Suprapubic skin (tissue), 4 donors: ENCODE results near the gene FCAR.

ENCODE experiments used
- EP300 ChIP-seq: sonication (generic); formaldehyde crosslinking; IDR thresholded peaks from one replicate; pipeline ENCODE4 v1.6.1; 2017; ENCODE audit warnings: antibody characterized with exemption
- POLR2A ChIP-seq, 2 donors: fragments of 450-650 bp; IDR thresholded peaks; one replicate each; pipeline ENCODE4 v1.6.1; 2017; ENCODE audit warnings: antibody characterized with exemption in 2 of 2, mild to moderate bottlenecking in 2 of 2, moderate library complexity in 2 of 2
- POLR2AphosphoS5 ChIP-seq, 3 donors: sonication (generic); formaldehyde crosslinking; IDR thresholded peaks; one replicate each; pipeline ENCODE4 v1.6.1; 2017; ENCODE audit warnings: antibody characterized with exemption in 3 of 3
- TF ChIP-seq, protein P1 (sequence below), 2 donors: fragments of 200-600 bp in 1 of 2; fragments of 450-650 bp in 1 of 2; sonication (generic) in 1 of 2; IDR thresholded peaks; one replicate each; pipeline ENCODE4 v1.5.1; 2016 to 2019; ENCODE audit warnings: antibody characterized with exemption in 2 of 2, mild to moderate bottlenecking in 1 of 2, moderate library complexity in 1 of 2

DNA sequence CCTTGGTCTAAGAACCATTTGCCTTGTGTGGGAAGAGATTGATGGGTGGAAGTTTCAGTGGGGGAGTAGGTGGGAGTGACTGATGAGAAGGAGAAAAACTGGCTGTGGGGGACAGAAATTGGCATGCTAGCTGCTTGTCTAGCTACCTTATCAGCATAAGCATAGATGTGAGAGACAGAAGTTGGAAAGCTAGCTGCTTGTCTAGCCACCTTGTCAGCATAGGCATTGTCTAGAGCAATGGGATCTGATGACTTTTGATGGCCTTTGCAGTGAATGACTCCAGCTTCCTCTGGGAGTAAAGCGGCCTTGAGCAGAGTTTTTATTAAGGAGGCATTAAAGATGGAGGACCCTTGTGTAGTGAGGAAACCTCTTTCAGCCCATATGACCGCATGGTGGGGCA, 22.0 kb downstream of the FCAR start:
- TF ChIP-seq, protein P1, sequence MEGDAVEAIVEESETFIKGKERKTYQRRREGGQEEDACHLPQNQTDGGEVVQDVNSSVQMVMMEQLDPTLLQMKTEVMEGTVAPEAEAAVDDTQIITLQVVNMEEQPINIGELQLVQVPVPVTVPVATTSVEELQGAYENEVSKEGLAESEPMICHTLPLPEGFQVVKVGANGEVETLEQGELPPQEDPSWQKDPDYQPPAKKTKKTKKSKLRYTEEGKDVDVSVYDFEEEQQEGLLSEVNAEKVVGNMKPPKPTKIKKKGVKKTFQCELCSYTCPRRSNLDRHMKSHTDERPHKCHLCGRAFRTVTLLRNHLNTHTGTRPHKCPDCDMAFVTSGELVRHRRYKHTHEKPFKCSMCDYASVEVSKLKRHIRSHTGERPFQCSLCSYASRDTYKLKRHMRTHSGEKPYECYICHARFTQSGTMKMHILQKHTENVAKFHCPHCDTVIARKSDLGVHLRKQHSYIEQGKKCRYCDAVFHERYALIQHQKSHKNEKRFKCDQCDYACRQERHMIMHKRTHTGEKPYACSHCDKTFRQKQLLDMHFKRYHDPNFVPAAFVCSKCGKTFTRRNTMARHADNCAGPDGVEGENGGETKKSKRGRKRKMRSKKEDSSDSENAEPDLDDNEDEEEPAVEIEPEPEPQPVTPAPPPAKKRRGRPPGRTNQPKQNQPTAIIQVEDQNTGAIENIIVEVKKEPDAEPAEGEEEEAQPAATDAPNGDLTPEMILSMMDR (IDR thresholded peaks at IDR 0.05) = no peak
- TF ChIP-seq POLR2A (IDR thresholded peaks at IDR 0.05) (no peak), EP300 (no peak), POLR2AphosphoS5 (IDR thresholded peaks at IDR 0.05) (no peak)
